Epithelial cell of esophagus (primary cell): ENCODE measurements around the gene CNKSR1.
A peak's percentile ranks its signal among the peaks of the same experiment; 100 is the strongest.

Experiments used
- DNase-seq: peaks from one replicate; pipeline ENCODE4 v3.0.0; 2010; ENCODE audit warnings: low read depth
- H3K4me3 ChIP-seq: 2 replicates; pipeline ENCODE4 v1.5.1; 2011; ENCODE audit warnings: mild to moderate bottlenecking, low read length, control low read depth
- CTCF ChIP-seq: IDR thresholded peaks from 2 replicates; pipeline ENCODE4 v1.5.1; 2011; ENCODE audit warnings: low read depth, mild to moderate bottlenecking, low read length, control low read depth, inconsistent platforms; ENCODE audit not compliant: insufficient read depth; ENCODE audit errors: missing control alignments

Gene CNKSR1

DNA sequence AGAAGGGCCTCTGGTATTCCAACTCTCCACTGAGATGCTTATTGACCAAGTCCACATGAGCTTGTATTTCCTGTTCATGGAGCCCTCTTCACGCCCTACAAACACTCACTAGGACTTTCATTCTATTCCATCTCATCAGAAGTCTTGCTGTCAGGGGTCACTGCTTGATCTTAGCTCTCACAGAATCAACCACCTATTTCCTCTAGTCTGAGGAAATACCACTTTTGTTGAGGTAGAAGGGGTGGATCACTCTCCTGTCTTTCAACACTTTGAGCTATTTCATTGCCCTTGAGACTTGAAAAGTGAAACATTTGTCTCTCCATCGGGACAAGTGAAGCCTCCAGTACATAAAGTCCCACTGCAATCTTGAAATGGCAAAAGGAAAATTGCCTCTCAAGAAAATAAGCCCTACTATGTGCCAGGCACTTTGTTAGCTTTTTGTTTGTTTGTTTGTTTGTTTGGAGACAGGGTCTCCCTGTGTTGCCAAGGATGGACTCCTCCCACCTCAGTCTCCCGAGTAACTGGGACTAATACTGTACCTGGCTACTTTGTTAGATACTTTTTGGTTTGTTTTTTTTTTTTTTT lies 38.2 kb upstream of the CNKSR1 start:
- H3K4me3 ChIP-seq = no peak overlapping the region
- DNase-seq = no peak
- no peak for TF ChIP-seq CTCF

DNA sequence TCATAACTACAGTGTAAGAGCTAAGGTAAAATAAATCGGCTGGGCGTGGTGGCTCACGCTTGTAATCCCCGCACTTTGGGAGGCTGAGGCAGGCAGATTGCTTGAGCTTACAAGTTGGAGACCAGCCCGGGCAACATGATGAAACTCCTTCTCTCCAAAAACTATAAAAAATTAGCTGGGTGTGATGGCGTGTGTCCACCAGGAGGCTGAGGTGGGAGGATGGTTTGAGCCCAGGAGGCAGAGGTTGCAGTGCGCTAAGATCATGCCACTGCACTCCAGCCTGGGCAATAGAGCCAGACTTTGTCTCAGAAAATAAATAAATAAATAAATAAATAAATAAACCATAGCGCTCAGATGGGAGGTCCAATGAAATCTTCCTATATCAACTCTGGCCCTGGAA lies 35.1 kb upstream of the CNKSR1 start:
- TF ChIP-seq CTCF = no peak
- DNase-seq = no peak
- no peak overlapping the region for H3K4me3 ChIP-seq

DNA sequence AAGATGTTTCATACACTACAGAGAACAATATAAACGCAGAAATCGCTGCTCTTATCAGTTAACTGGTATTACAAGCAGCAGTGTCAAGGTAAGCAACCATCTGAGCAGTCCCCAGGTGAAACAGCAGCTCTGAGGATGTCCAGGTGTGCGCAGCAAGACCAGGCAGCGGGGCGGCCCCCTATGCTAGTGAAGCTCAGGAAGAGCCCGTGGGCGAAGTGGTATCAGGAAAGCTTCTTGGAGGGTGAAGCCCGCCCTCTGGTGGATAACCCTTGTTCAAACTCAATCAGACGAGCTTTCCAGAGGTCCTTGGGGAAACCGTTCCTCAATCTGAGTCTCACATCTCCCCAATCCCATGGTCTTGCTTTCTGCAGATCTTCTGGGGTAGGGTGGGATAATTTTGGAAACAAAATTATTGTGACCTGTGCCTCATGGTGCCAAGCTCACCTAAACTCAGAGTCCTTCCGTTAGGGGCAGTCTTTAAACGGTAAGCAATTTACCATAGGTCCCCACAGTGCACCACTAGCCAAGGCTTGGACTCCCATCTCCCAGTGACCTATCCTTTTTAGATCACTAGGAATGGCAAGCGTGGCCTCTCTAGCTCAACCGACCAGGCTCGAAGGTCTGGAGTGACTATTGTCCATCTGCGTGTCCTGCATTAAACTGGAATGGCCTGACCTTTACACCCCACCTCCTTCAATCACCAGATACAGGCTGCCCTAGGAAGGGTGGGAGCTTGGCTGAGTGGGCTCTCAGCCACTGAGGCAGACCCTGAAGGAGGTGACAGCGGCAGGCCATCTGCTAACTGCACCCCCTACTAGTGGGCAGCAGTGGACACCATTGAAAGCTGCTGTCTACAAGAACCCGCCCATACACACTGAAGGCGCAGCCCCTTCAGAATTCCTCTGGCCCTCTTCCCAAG lies 32.0 kb upstream of the CNKSR1 start:
- DNase-seq = peak; percentile 89
- peak; percentile 75 for TF ChIP-seq CTCF
- H3K4me3 ChIP-seq = no peak overlapping the region

- TF ChIP-seq CTCF = no peak
- H3K4me3 ChIP-seq = no peak overlapping the region
- no peak for DNase-seq
Measured at GRCh38 chr1:26145960-26146294, 31.4 kb upstream of the CNKSR1 start.

GRCh38 chr1:26148887-26149286 lies 28.4 kb upstream of the CNKSR1 start:
- no peak for DNase-seq
- TF ChIP-seq CTCF = no peak
- H3K4me3 ChIP-seq = no peak overlapping the region

DNA sequence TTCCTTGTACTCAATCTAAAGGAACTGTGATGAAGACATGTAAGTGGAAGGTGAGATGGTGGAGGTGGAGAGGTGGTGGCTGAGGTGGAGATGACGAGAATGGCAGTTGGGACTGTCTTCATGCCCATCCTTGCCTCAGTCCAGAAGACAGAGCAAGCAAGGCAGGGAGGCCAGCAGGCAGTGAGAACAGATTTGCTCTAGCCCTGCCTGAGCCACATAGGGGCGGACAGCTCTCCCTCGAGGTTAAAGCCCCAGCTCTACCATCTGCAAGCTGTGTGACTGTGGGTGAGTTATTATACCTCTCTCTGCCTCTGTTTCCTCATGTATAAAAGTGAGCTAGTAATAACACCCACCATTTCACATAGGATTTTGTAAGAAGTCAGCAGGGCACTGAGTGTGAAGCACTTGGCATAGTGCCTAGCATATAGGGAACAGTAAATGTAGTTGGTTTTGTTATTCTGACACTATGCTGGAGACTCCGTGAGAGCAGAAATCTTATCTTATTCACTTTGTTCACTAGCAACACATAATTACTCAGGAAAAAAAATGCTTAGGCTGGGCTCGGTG lies 23.2 kb upstream of the CNKSR1 start:
- no peak for TF ChIP-seq CTCF
- DNase-seq = no peak
- no peak overlapping the region for H3K4me3 ChIP-seq
